DMS153 treated with DMSO at 0.1 percent for 48 hours (cell line): Measurements from ENCODE around the gene OR10G6.
"Not testable (repeated sequence)": the region's sequence is repeated elsewhere in the genome, so short reads cannot be mapped to it uniquely, and the experiment has no call there.

Experiments used
- DNase-seq: peaks from one replicate; lab custom pipeline; 2025; ENCODE audit not compliant: unreplicated experiment; lab: John Stamatoyannopoulos, UW

Gene OR10G6, protein sequence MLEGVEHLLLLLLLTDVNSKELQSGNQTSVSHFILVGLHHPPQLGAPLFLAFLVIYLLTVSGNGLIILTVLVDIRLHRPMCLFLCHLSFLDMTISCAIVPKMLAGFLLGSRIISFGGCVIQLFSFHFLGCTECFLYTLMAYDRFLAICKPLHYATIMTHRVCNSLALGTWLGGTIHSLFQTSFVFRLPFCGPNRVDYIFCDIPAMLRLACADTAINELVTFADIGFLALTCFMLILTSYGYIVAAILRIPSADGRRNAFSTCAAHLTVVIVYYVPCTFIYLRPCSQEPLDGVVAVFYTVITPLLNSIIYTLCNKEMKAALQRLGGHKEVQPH

DNA sequence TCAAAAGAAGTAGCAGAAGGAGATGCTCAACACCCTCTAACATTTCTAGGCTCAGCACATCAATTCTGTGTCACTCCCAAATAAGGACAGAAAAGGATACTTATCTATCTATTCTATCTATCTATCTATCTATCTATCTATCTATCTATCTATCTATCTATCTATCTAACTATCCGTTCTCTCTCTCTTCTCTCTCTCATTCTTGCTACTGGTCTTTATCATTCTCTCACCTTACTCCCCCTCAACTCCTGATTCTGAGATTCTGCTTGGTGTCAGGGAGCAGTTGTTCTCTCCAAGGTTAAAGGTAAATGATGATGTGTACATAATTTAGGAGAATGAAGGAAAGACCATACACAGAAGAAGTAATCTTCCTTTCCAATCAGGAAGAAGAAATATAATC is at the start of gene OR10G6:
Gene OR10G6, minus strand, starts transcription at position 43 of the 400 bp plus-strand sequence. Its CDS starts 0 bp downstream, at position 43.
- no peak for DNase-seq

DNA sequence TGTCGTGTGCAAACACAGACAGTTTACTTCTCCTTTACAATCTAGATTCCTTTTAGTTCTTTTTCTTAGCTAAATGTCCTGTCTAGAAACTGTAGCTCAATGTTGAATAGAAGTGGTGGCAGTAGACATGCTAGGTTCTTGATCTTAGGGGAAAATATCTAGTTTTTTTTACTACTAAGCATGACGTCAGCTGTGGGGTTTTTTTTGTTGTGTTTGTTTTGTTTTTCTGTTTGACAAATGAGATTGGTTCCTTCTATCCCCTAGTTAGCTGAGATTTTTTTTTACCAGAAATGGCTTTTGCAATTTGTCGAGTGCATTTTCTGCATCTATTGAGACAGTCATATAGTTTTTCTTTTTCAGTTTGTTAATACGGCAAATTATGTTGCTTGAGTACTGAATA is 48.5 kb upstream of the OR10G6 start:
- no peak for DNase-seq

DNA sequence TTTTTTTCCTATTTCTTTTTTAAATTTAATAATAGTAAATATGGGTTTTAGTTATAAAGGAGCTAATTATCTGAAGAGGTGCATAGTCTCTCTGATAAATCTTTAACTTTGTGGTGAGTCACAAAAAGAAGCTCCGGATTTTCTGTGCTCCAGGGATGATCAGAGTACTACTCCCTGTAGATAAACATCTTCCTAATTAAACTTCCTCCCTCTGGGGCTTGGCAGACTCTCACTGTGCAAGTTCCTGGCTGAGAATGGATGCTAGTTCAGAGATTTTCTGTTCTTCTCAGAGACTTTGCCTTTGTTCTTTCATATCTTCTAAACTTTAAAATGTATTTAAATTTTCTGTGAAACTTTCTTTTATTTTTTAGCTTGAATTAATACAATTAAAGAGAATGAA is 46.3 kb upstream of the OR10G6 start, which contains the start of gene OR10G7:
Gene OR10G7, minus strand, starts transcription at position 72 of the 400 bp plus-strand sequence. CDS start 2,324 bp downstream, outside the sequence.
- DNase-seq: no peak

DNA sequence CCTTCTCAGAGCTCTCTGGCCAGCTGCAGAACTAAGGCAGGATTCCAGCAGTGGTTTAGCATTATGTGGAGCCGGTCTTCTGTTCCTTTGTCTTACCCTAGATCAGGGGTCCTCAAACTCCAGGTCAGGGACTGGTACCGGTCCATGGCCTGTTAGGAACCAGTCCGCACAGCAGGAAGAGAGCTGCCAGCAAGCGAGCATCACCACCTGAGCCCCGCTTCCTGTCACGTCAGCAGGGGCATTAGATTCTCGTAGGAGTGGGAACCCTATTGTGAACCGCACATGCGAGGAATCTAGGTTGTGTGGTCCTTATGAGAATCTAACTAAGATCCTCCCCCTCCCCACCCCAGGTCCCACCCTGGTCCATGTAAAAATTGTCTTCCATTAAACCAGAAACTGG is 44.6 kb upstream of the OR10G6 start:
- DNase-seq: no peak

DNA sequence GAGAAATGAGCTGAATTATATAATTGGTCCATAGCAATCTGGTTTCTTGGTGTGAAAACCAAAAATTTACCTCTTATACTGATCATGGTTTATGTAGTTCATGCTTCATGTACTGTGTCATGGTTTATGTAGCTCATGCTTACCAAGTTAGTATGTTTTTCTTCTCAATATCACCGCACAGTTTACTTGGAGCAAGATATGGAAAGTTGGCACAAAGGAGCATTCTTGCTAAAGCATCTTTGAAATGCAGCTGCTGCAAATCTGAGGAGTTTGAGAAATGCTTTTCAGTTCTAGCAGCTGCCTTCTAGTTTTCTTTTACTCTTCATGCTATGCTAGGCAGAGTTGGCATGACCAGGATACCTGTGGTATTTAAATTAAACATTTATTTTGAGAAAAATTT is 41.7 kb upstream of the OR10G6 start:
- no peak for DNase-seq

DNA sequence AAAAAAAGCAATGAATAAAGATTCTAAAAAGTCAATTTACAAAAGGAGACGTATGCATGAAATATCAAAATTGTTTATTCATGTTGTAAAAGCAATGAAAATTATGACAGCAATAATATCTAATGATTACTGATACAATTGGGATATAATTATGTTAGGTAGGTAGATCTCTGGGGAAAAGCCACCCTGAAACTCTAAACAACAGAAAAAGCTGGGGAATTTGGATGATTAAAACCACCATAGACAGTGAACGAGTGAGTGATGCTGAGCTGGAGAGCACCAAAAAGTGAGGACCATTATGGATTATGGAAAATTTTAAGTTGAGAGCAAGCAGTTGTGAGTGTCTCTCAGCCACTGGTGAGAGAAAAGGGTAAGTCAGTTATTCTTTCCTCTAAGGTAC is 31.5 kb upstream of the OR10G6 start, which contains the start of gene OR10G8:
Gene OR10G8, plus strand, starts transcription at position 301 of the 400 bp plus-strand sequence. CDS start 2,825 bp downstream, outside the sequence.
- no peak for DNase-seq

DNA sequence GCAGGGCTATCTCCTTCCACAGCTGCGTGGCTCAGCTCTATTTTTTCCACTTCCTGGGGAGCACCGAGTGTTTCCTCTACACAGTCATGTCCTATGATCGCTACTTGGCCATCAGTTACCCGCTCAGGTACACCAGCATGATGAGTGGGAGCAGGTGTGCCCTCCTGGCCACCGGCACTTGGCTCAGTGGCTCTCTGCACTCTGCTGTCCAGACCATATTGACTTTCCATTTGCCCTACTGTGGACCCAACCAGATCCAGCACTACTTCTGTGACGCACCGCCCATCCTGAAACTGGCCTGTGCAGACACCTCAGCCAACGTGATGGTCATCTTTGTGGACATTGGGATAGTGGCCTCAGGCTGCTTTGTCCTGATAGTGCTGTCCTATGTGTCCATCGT is 20.9 kb upstream of the OR10G6 start:
- DNase-seq: not testable (repeated sequence)

DNA sequence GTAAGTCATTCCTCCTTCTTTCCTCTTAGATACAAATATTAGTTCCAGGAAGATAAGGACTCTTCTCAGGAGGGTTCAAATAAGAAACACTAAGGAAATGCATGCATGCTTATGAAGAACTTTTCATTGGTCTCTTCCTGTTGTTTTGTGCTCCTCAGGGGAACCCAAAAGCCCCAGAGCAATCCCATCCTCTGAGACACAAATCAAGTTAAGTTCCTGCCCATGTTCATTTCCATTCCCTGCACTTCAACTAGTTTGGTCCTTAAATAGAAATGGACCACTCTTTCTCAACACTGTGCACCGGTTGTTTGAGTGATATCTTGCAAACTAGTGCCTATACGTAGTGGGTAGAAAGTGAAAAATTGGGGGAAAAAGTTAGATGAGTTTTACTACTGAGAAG is 17.7 kb upstream of the OR10G6 start, which contains the start of gene OR10G4:
Gene OR10G4, plus strand, starts transcription at position 301 of the 400 bp plus-strand sequence. CDS start 2,578 bp downstream, outside the sequence.
- no peak for DNase-seq

DNA sequence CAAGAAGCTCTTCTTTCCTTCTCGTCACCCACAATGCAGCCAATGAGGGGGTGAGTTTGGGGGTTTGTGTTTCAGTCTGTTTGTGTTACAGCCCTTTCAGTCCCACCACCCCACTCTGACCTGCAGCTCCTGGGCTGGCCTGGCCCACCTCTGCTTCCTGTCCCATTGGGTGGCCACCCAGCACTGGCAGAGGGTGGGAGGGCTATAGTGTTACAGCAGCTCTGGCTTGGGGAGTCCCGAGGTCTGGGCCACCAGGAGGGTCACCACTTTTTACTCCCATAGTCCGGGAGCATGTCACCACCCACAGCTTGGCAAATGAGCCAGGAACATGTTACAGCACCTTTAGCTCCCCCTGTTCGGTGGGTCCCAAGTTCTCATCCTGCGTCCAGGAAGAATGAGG is 15.7 kb downstream of the OR10G6 start:
- DNase-seq: no peak

DNA sequence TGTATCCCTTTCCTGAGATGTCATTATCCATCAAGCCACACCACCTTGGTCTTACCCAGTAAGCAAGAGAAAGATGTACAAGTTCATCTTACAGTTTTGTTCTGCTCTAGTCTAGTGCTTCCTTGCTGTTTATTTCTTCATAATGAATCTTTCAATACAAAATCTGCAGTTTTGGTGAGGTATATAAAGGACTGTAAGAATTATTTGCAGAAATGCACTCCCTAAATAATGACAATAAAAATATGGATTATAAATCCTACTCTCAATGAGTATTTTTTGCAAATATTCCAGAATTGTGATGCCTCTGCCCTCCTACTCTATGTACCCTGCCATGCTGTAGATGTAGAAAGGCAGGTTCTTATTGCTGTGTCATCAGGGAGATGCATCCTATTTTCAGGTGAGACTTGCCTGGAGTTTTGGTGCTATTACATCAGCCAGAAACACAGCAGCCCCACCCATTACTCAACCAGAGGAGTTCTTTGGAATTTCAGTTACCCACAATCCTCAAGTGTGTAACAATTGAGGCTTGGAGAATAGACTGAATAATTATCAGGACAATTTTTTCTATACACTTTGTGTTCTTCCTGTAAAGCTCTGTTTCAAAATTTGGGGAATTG is 17.1 kb downstream of the OR10G6 start, which contains the start of gene OR10S1:
Gene OR10S1, minus strand, starts transcription at position 51 of the 617 bp plus-strand sequence. CDS start 117 bp downstream, outside the sequence.
- no peak for DNase-seq

DNA sequence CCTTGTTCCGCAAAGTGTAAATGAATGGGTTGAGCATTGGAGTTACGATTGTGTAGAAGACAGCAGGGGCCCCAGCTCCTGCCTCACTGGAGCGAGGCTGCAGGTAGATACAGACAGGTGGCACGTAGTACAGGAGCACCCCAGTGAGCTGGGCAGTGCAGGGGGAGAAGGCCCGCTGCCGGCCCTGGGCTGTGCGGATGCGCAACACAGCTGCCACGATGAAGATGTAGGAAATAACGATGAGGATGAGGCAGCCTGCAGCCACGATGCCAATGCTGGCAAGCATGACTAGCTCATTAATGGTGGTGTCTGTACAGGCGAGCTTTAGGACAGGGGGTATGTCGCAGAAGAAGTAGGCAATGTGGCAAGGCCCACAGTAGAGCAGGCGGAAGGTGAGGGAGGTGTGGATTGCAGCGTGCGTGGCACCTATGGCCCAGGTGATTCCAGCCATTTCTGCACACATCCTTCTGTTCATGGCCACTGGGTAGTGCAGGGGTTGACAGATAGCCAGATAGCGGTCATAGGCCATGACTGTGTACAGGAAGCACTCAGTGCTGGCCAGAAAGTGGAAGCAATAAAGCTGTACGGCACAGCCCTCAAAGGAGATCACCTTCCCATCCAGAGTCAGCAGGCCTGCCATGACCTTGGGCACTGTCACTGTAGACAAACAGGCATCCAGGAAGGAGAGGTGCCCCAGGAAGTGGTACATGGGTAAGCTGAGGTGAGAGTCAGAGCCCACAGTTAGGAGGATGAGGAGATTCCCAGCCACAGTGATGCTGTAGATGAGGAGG is 18.0 kb downstream of the OR10G6 start:
- DNase-seq: no peak

DNA sequence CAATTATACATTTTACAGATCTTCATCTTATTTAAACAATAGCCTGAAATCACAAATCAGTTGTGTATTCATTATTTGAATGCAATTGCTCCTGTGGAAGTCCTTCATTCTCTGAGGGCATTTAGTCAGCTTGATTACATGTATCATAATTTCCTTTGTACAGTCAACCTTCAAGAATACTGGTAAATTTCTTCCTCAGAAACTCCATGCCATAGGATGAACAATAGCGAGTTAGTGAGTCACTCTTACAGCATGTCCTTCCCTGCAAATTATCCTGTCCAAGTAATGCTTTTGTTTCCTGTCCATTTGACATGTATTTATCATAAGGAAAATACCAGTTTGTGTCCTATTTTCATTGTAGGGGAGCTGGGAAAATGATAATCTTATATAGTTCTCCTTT is 21.1 kb downstream of the OR10G6 start:
- no peak for DNase-seq

DNA sequence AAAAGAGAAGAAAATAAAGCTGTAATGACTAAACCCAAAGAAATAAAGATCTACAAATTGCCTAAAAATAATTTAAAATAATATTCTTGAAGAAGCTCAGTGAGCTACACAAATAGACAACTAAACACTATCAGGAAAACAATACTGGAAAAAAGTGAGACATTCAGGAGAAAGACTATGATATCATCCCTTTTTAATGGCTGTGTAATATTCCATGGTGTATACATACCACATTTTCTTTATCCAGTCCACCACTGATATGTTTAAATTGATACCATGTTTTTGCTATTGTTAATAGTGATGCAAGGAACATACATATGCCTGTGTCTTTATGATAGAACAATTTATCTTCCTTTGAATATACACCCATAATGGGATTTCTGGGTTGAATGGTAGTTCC is 38.2 kb downstream of the OR10G6 start:
- no peak for DNase-seq

DNA sequence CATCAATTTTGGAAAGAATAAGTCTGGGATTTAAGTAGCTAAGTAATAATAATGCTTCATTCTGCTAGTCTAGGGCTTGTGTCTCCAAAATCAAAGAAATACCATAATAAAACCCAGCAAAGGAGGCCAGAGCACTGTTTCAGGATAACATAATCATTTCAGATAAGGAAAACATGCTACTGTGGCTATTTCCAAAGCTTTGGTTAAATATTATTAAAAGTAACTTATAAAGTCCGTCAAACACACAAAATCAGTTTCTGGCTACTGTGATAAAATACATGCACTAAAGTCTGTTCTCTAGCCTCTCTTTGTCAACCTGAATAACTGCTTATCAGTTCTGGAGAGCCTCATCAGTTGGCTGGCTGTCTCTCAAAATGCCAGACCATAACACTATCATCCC is 49.8 kb downstream of the OR10G6 start:
- DNase-seq: no peak
